RWPE2 (cell line): ENCODE results near the gene TMEM236.

Experiments
- ATAC-seq: fragments of 200-7000 bp; cut with Tn5 transposase; 3 replicates; pipeline ENCODE4 v1.9.1; 2021; ENCODE audit warnings: low read depth
- DNase-seq: peaks from one replicate; pipeline ENCODE4 v3.0.0-alpha.2; 2020; ENCODE audit warnings: low spot score
- H3K27ac ChIP-seq: fragments of 450-650 bp; 2 replicates; pipeline ENCODE4 v1.5.1; 2017; ENCODE audit warnings: mild to moderate bottlenecking; ENCODE audit not compliant: poor library complexity, severe bottlenecking
- H3K27me3 ChIP-seq: fragments of 250-450 bp; sonication (Bioruptor Pico); 2 replicates; pipeline ENCODE4 v1.5.1; 2021; ENCODE audit warnings: mild to moderate bottlenecking, moderate library complexity; ENCODE audit not compliant: insufficient read depth, poor library complexity, severe bottlenecking
- H3K36me3 ChIP-seq: fragments of 250-450 bp; sonication (Bioruptor Pico); 2 replicates; pipeline ENCODE4 v1.5.1; 2020; ENCODE audit warnings: low read depth, mild to moderate bottlenecking, moderate library complexity
- H3K4me1 ChIP-seq: fragments of 250-450 bp; sonication (Bioruptor Pico); 2 replicates; pipeline ENCODE4 v1.5.1; 2021; ENCODE audit warnings: mild to moderate bottlenecking, moderate library complexity; ENCODE audit not compliant: insufficient read depth, poor library complexity, severe bottlenecking
- H3K4me3 ChIP-seq: fragments of 250-450 bp; sonication (Bioruptor Pico); 2 replicates; pipeline ENCODE4 v1.5.1; 2021; ENCODE audit warnings: mild to moderate bottlenecking, moderate library complexity; ENCODE audit not compliant: severe bottlenecking
- H3K9me3 ChIP-seq: fragments of 250-450 bp; sonication (Bioruptor Pico); 2 replicates; pipeline ENCODE4 v1.5.1; 2021; ENCODE audit warnings: mild to moderate bottlenecking, moderate library complexity; ENCODE audit not compliant: severe bottlenecking
- CTCF ChIP-seq: fragments of 450-650 bp; IDR thresholded peaks from one replicate; pipeline ENCODE4 v1.5.1; 2017; ENCODE audit warnings: mild to moderate bottlenecking, moderate library complexity; ENCODE audit not compliant: poor library complexity, severe bottlenecking

The TMEM236 gene

GRCh38 chr10:17725703-17726102 is 26.3 kb upstream of the TMEM236 start:
- no peak for TF ChIP-seq CTCF
- DNase-seq (no peak), ATAC-seq (no peak)
- H3K36me3 ChIP-seq, result peaks cover 5% of the 10 kb centered on the region; the same call in 1 of the 2 replicates
- H3K4me1 ChIP-seq, result no peaks in the 10 kb centered on the region
- no peaks in the 10 kb centered on the region for H3K9me3 ChIP-seq
- no peaks in the 10 kb centered on the region for H3K27me3 ChIP-seq
- H3K4me3 ChIP-seq, result no peak overlapping the region
- H3K27ac ChIP-seq, result no peak overlapping the region

DNA sequence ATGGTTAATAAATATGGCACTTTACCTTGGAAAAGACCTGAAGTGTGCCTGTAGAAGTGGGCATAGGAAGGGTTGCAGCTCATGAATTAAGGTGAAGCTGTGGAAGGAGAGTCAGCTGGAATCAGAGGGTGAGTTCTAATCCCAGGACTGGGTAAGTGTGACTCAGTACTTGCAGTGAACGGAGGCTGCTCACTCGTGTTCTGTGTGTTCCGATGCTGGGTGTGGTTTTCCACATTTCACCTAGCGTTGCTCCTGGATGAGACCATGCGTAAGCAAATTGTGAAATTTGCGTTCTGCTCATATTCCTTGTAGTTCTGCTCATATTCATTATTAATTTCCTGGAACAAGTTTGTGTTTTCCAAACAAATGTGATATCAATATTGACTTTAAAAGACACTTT is 22.4 kb upstream of the TMEM236 start:
- ATAC-seq, result no peak
- Histone ChIP-seq H3K27ac (no peak overlapping the region), H3K36me3 (no peaks in the 10 kb centered on the region), H3K4me1 (no peaks in the 10 kb centered on the region), H3K27me3 (no peaks in the 10 kb centered on the region), H3K4me3 (no peak overlapping the region), H3K9me3 (no peaks in the 10 kb centered on the region)
- TF ChIP-seq CTCF, result no peak
- no peak for DNase-seq

GRCh38 chr10:17730667-17731066 is 21.3 kb upstream of the TMEM236 start:
- DNase-seq (no peak), ATAC-seq (no peak)
- H3K27ac ChIP-seq, result no peak overlapping the region
- no peaks in the 10 kb centered on the region for H3K4me1 ChIP-seq
- H3K27me3 ChIP-seq, result no peaks in the 10 kb centered on the region
- H3K4me3 ChIP-seq, result no peak overlapping the region
- no peaks in the 10 kb centered on the region for H3K36me3 ChIP-seq
- TF ChIP-seq CTCF, result no peak
- H3K9me3 ChIP-seq, result no peaks in the 10 kb centered on the region

DNA sequence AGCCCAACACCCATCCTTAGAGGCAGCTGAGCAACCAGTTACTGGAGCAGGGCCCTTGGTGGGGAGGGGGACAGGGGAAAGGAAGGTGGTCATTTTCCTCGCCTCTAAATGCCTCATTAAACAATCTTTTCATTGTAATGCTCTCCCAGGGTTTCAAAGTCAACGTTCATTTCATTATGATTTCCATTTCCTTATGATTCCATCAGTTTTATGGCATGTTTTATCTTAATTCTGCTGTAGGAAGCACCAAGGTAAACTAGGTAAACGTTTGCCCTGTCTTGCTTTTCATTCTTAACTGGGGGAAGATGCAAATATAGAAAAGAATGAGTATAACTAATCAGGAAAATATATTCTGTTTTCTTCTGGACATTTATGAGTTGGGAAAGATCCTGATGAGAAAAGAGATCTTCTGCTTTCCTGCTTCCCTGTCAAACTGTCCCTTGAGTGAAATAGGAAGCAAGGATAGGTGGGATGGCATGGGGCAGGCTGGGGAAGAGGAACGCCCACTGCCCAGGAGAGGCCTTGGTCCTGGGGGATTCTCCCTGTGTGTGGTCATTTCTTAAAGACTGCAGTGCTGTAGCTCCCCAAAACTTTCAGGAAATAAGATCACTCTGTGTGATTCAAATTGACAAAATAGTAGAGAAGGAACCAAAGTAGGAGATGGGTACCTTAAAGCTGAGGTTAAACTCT is 20.5 kb upstream of the TMEM236 start:
- no peak for TF ChIP-seq CTCF
- Histone ChIP-seq H3K27me3 (no peaks in the 10 kb centered on the region), H3K36me3 (no peaks in the 10 kb centered on the region), H3K4me1 (no peaks in the 10 kb centered on the region), H3K9me3 (no peaks in the 10 kb centered on the region), H3K4me3 (no peak overlapping the region), H3K27ac (no peak overlapping the region)
- ATAC-seq (no peak), DNase-seq (no peak)

DNA sequence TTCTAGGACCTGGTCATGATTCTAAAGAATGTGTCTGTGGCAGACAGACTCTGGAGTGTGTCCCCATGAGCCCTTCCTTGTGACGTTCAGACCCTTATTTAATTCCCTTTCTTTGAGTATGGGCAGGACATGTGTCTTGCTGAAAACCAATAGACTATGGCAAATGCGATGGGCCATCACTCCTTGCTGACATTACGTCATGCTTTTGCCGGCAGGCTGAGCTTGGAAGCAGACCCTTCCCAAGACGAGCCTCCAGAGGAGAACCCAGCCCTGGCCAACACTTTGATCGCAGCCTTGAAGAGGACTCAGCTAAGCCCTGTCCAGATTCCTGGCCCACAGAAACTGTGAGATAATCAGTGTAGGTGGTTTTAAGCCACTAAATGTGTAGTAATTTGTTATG is 18.4 kb upstream of the TMEM236 start:
- Histone ChIP-seq H3K4me3 (no peak overlapping the region), H3K9me3 (no peaks in the 10 kb centered on the region), H3K36me3 (no peaks in the 10 kb centered on the region), H3K4me1 (no peaks in the 10 kb centered on the region), H3K27me3 (no peaks in the 10 kb centered on the region), H3K27ac (no peak overlapping the region)
- TF ChIP-seq CTCF, result no peak
- DNase-seq (no peak), ATAC-seq (no peak)
